Measurements from ENCODE around the gene TEX29.

DNA sequence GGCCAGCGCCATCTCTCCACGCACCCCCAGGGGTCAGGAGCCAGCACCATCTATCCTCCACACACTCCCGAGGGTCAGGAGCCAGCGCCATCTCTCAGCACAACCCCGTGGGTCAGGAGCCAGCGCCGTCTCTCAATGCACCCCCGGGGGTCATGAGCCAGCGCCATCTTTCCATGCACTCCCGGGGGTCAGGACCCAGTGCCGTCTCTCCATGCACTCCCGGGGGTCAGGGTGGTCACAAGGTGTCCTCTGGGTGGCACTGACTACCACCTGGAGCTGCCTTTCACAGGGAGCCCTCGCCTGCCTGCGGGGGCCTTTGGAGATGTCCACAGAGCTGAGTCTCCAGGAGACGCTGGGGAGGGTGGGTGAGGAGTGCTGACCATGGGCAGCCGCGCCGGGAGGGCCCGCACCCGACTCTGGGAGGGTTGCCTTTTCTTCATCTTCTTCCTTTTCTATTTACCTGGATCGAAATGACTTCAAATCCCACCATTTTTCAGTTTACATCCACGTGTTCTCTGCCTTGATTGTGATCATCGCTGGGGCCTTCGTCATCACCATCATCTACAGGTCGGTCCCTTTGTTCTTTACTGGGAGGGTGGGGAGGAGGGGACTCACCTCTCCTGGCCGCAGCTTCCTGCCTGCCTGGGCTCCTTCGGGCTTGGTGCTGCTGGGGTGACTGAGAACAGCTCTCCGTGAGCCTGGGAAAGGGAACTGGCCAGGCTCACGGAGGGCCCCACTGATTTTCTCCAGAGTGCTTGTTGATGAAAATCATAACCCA lies 19.1 kb downstream of the TEX29 start:
- TF ChIP-seq, protein P1, sequence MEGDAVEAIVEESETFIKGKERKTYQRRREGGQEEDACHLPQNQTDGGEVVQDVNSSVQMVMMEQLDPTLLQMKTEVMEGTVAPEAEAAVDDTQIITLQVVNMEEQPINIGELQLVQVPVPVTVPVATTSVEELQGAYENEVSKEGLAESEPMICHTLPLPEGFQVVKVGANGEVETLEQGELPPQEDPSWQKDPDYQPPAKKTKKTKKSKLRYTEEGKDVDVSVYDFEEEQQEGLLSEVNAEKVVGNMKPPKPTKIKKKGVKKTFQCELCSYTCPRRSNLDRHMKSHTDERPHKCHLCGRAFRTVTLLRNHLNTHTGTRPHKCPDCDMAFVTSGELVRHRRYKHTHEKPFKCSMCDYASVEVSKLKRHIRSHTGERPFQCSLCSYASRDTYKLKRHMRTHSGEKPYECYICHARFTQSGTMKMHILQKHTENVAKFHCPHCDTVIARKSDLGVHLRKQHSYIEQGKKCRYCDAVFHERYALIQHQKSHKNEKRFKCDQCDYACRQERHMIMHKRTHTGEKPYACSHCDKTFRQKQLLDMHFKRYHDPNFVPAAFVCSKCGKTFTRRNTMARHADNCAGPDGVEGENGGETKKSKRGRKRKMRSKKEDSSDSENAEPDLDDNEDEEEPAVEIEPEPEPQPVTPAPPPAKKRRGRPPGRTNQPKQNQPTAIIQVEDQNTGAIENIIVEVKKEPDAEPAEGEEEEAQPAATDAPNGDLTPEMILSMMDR (IDR thresholded peaks at IDR 0.05), result no peak
- no peak for TF ChIP-seq POLR2A (IDR thresholded peaks at IDR 0.05)
